Frontal cortex (tissue), 4 donors: Measurements from ENCODE around the gene FAM8A1. TPM values are rescaled to one million over a fixed set of nuclear protein-coding genes. Genes with fewer than 3 reads are reported as not detected.

ENCODE experiments used
- DNase-seq, 2 donors: peaks; one replicate each; pipeline ENCODE4 v3.0.0; 2012; ENCODE audit warnings: low spot score in 2 of 2
- FAIRE-seq: peaks from 2 replicates; lab custom pipeline; 2012; peaks lifted over from hg19 to GRCh38; lab: Jason Lieb, UNC
- total RNA-seq: library from RNA; depleted of rRNA; stranded (reverse); fragments of >200 nt; gene quantifications from one replicate; pipeline ENCODE4 v1.2.3, GENCODE V29; 2014
- donor health status: control.
- donor health status: control.
- donor health status: control.

FAM8A1 gene
- total RNA-seq, 1 donor from 2014 or later, result 56.7 TPM

DNA sequence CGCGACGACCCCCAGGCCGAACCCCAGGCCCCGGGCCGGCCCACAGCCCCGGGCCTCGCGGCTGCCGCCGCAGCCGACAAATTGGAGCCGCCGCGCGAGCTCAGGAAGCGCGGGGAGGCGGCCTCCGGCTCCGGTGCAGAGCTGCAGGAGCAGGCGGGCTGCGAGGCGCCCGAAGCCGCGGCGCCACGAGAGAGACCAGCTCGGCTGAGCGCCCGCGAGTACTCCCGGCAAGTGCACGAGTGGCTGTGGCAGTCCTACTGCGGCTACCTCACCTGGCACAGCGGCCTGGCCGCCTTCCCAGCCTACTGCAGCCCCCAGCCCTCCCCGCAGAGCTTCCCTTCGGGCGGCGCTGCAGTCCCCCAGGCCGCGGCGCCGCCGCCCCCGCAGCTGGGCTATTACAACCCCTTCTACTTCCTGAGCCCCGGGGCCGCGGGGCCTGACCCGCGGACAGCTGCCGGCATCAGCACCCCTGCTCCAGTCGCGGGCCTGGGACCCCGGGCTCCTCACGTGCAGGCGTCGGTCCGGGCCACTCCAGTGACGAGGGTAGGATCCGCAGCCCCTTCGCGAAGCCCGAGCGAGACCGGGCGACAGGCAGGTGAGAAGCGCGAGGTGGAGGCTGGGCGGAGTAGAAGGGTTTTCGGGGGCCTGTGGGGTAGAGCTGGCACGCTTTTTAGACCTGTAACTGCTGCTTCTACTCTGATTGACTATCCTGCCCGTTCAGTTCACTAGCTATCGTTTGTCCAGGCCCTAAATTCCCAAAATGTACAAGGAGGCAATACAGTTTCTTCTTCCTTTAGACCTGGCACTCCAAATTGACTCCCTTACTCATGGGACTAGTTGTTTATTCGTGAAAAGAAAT lies 654 bp downstream of the FAM8A1 start:
- DNase-seq, result peak; percentile 24 to 42
- FAIRE-seq, result no peak

DNA sequence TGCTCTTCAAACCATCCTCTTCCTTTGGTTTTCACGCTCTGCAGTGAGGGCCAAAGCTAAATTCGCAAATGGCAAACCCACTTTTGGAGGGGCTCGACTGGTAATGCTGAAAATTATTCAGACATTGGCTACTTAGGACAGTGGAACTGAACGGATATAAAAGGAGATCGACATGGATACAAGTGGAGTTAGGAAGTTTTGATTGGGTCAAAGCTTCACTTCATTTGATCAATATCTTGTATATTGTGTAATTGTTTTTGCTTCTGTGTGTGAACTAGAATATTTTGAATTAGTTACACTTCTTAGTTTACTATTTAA lies 1.2 kb downstream of the FAM8A1 start:
- DNase-seq (no peak), FAIRE-seq (no peak)

- FAIRE-seq, result no peak
- DNase-seq, result no peak
These were observed 2.8 kb downstream of the FAM8A1 start for GRCh38 chr6:17602888-17603287.

DNA sequence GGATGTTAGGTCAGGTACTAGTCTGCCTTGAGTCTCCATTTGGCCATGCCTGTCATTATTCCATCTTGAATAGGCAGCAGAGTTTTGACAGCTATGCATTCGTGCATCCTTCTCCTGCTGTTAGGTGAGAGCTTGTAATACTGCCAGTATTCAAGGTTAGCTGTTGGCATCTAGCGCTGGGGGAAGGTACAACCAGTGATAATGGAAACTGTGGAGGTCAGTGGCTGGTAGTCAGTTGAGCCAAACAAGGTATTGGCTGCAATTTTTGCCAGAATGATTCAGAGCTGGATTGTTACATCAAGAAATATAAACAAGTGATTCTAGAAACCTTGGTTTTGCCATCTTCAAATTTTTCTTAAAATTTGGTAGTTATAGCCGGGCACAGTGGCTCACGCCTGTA lies 6.5 kb downstream of the FAM8A1 start:
- DNase-seq, result no peak
- no peak for FAIRE-seq

DNA sequence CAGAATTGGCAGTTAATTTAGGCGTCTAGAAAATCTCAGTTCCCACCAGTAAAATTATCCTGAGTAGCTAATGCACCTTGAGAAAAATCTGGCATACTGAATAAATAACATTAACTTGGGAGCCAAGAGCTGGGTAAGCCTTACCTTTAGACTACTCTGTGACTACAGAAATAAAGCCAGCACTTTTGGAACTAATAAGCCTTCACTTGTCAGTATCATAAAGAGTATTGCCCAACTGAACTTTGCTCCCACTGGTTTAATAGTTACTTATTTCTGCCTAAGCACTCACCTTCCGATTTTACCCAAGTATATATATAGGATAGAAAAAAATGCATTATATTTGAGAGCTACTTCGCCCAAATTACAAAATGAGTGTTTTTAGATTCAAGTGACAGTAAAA lies 10.7 kb downstream of the FAM8A1 start:
- DNase-seq (no peak), FAIRE-seq (no peak)

- DNase-seq (no peak), FAIRE-seq (no peak)
These were observed 11.9 kb downstream of the FAM8A1 start for GRCh38 chr6:17612048-17612447.

- FAIRE-seq (no peak), DNase-seq (no peak)
These were observed 15.7 kb downstream of the FAM8A1 start for GRCh38 chr6:17615794-17616193.

- DNase-seq (no peak), FAIRE-seq (no peak)
These were observed 20.9 kb downstream of the FAM8A1 start for GRCh38 chr6:17621003-17621402.

- DNase-seq (no peak), FAIRE-seq (no peak)
These were observed 22.0 kb downstream of the FAM8A1 start for GRCh38 chr6:17622144-17622543.

DNA sequence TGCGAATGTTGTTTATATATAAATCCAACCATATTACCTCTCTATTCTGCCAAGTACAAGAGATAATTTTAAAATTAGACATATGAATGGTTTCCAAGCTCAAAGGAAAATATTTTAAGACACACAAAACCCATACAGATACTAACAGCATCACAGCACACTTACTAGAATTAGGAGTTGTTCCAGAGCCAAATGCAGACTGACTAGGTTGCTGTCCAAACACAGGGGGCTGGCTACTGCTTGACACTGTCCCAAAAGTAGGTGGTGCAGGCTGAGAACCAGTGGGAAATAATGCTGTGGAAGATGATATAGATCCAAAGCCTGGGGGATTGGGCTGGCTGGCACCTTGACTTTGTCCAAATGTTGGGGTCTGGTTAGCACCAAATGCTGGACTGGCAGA lies 24.3 kb downstream of the FAM8A1 start:
- no peak for FAIRE-seq
- DNase-seq, result no peak

- no peak for DNase-seq
- FAIRE-seq, result no peak
These were observed 28.8 kb downstream of the FAM8A1 start for GRCh38 chr6:17628873-17629272.

- no peak for DNase-seq
- FAIRE-seq, result no peak
These were observed 29.9 kb downstream of the FAM8A1 start for GRCh38 chr6:17629824-17630510.

GRCh38 chr6:17630511-17631073 lies 30.5 kb downstream of the FAM8A1 start:
- DNase-seq (no peak), FAIRE-seq (no peak)

DNA sequence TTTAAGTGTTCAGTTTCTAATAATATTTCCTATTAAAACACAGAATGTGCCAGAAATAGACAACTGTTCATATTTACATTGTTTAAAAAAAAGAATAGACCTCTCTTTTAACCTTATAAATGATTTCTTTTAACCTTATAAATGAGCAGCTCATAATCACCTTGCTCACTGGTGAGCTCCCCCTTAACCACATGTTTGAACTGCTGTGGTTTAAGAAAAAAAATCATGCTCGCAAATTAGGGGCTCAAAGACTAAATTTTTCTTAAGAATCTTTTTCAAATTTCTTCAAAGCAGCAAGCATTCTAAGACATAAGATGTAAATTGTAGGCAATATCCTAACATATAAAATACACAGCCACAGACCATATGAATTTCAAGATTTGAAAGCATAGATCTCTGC lies 32.8 kb downstream of the FAM8A1 start:
- DNase-seq (no peak), FAIRE-seq (no peak)

DNA sequence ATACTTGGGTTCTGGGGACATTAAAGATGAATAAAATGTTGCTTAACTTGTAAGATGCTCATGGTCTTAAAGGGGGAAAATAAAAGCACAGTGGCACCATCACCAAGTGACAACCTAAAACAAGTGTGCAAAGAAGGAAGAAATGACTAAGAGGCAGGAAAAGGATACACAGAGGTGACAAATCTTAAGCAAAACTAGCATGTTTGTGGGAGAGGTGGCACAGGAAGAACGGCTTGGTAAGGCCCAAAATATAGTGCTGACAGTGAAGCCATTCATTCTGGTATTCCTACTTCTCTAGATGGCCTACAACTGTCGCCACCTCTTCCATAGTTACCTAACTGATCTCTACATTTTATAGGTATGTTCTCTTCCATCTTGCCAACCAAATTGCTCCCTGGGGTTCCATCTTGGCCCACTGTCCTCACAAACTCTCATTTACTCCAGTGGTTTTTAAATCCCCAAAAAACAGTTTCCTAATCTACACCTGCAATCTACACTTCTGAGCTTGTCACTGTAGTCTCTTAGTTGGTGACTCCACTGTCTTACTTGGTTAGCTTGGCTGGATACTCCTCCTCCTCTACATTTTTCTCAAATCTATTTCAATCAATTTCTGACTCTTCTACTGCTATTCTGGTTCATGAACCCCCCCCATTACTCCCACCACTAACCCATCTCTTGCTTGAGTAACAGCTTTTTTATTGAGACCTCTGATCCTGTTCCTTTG lies 33.5 kb downstream of the FAM8A1 start:
- DNase-seq (no peak), FAIRE-seq (no peak)

DNA sequence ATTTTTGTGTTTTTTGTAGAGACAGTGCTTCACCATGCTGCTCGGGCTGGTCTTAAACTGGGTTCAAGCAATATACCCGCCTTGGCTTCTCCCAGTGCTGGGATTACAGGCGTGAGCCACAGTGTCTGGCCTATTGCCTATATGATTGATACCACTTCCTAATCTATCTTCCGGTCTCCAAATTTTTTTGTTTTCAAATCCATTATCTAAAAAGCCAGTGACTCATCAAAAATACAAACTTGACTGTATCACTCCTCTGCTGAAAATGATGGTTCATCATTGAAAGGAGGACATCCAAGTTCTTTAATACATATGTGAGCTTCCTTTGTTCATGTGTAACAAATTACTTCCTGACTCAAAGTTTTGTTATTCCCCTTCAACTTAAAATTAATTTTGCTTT lies 35.5 kb downstream of the FAM8A1 start:
- no peak for FAIRE-seq
- DNase-seq, result no peak

DNA sequence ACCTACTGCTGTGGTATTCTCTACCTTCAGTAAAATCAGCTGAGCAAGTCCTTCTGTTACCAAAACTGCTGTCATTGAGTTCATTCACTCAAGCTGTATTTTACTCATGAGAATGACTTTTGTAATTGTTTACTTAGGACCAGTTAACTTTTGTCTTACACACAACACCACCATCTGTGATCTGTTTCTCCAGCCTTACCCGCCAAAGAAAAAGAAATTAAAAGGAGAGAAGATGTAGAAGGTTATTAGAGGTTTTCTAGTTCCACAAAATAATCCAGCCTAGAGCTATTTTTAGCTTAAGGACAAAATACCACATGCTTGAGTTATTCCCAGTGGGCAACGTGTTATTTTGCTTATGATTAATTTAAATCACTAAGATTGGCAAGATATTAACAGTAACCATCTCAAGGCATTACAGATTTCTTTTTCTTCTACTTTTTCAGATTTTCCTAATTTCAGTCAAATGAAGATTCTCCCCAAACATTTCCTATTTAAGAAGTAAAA lies 38.2 kb downstream of the FAM8A1 start:
- FAIRE-seq (no peak), DNase-seq (no peak)

DNA sequence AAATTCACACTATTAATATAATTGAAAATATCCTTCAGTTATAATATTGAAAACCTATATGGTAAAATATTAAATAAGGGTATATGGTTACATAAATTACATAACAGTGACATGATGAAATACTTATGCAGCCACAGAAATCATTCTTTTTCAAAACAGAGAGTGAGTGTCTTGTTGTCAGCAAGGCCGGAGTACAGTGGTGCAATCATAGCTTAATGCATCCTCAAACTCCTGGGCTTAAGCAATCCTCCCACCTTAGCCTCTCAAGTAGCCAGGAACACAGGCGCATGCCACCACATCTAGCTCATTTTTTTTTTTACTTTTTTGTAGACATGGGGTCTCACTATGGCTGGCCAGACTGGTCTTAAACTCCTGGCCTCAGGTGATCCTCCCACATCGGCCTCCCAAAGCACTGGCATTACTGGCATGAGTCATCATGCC lies 40.4 kb downstream of the FAM8A1 start:
- FAIRE-seq (no peak), DNase-seq (no peak)

- no peak for FAIRE-seq
- DNase-seq, result no peak
These were observed 48.6 kb downstream of the FAM8A1 start for GRCh38 chr6:17648745-17649144.

GRCh38 chr6:17650656-17651309 lies 50.7 kb downstream of the FAM8A1 start:
- FAIRE-seq (no peak), DNase-seq (no peak)
